ENCODE results near the gene HK3.
A peak's percentile ranks its signal among the peaks of the same experiment; 100 is the strongest.

The HK3 gene

GRCh38 chr5:176863765-176864098, 35.4 kb downstream of the HK3 start:
- Histone ChIP-seq H3K27ac (ENCODE audit: low read length) (no peak overlapping the region), H2AFZ (ENCODE audit: low read depth, low read length) (no peak overlapping the region), H3K27me3 (ENCODE audit: low read depth, low read length) (peaks cover 28% of the 10 kb centered on the region), H3K4me3 (ENCODE audit: low read length) (no peak overlapping the region), H3K36me3 (replicated peaks; ENCODE audit: low read depth, low read length) (no peaks in the 10 kb centered on the region), H3K4me2 (ENCODE audit: low read length) (no peak overlapping the region), H3K4me1 (ENCODE audit: low read length) (peaks cover 11% of the 10 kb centered on the region), H4K20me1 (ENCODE audit: insufficient read depth, low read length) (no peaks in the 10 kb centered on the region), H3K9ac (ENCODE audit: low read length) (no peak overlapping the region), H3K79me2 (ENCODE audit: low read length) (no peaks in the 10 kb centered on the region), H3K9me3 (ENCODE audit: insufficient read depth, low read length) (no peaks in the 10 kb centered on the region)
- TF ChIP-seq CTCF (IDR thresholded peaks at IDR 0.05; ENCODE audit: low read depth, low read length) (no peak), EZH2phosphoT487 (IDR thresholded peaks at IDR 0.05; ENCODE audit: low read depth) (no peak)

GRCh38 chr5:176863041-176863764, 35.9 kb downstream of the HK3 start:
- Histone ChIP-seq H3K4me3 (ENCODE audit: low read length) (peak overlapping the region; percentile 70), H3K4me2 (ENCODE audit: low read length) (peak overlapping the region; percentile 72), H3K27ac (ENCODE audit: low read length) (no peak overlapping the region), H3K9ac (ENCODE audit: low read length) (no peak overlapping the region), H2AFZ (ENCODE audit: low read depth, low read length) (peak overlapping the region; percentile 61), H3K36me3 (replicated peaks; ENCODE audit: low read depth, low read length) (no peaks in the 10 kb centered on the region), H4K20me1 (ENCODE audit: insufficient read depth, low read length) (no peaks in the 10 kb centered on the region), H3K9me3 (ENCODE audit: insufficient read depth, low read length) (no peaks in the 10 kb centered on the region), H3K4me1 (ENCODE audit: low read length) (peaks cover 11% of the 10 kb centered on the region), H3K79me2 (ENCODE audit: low read length) (no peaks in the 10 kb centered on the region), H3K27me3 (ENCODE audit: low read depth, low read length) (peaks cover 29% of the 10 kb centered on the region)
- TF ChIP-seq CTCF (IDR thresholded peaks at IDR 0.05; ENCODE audit: low read depth, low read length) (no peak), EZH2phosphoT487 (IDR thresholded peaks at IDR 0.05; ENCODE audit: low read depth) (no peak)

GRCh38 chr5:176862330-176862995, 36.7 kb downstream of the HK3 start:
- H3K27ac ChIP-seq (ENCODE audit: low read length), result no peak overlapping the region
- no peaks in the 10 kb centered on the region for H3K9me3 ChIP-seq (ENCODE audit: insufficient read depth, low read length)
- H2AFZ ChIP-seq (ENCODE audit: low read depth, low read length), result peak overlapping the region; percentile 61
- peak overlapping the region; percentile 70 for H3K4me3 ChIP-seq (ENCODE audit: low read length)
- H4K20me1 ChIP-seq (ENCODE audit: insufficient read depth, low read length), result no peaks in the 10 kb centered on the region
- TF ChIP-seq EZH2phosphoT487 (IDR thresholded peaks at IDR 0.05; ENCODE audit: low read depth), result no peak
- no peak for TF ChIP-seq CTCF (IDR thresholded peaks at IDR 0.05; ENCODE audit: low read depth, low read length)
- H3K4me2 ChIP-seq (ENCODE audit: low read length), result peak overlapping the region; percentile 72
- H3K4me1 ChIP-seq (ENCODE audit: low read length), result peaks cover 11% of the 10 kb centered on the region
- no peaks in the 10 kb centered on the region for H3K79me2 ChIP-seq (ENCODE audit: low read length)
- H3K9ac ChIP-seq (ENCODE audit: low read length), result no peak overlapping the region
- H3K27me3 ChIP-seq (ENCODE audit: low read depth, low read length), result peaks cover 37% of the 10 kb centered on the region
- no peaks in the 10 kb centered on the region for H3K36me3 ChIP-seq (replicated peaks; ENCODE audit: low read depth, low read length)

- Histone ChIP-seq H3K36me3 (replicated peaks; ENCODE audit: low read depth, low read length) (no peaks in the 10 kb centered on the region), H3K9ac (ENCODE audit: low read length) (no peak overlapping the region), H4K20me1 (ENCODE audit: insufficient read depth, low read length) (no peaks in the 10 kb centered on the region), H3K27ac (ENCODE audit: low read length) (no peak overlapping the region), H3K4me1 (ENCODE audit: low read length) (peaks cover 11% of the 10 kb centered on the region), H3K79me2 (ENCODE audit: low read length) (no peaks in the 10 kb centered on the region), H2AFZ (ENCODE audit: low read depth, low read length) (no peak overlapping the region), H3K27me3 (ENCODE audit: low read depth, low read length) (peaks cover 38% of the 10 kb centered on the region), H3K9me3 (ENCODE audit: insufficient read depth, low read length) (no peaks in the 10 kb centered on the region), H3K4me3 (ENCODE audit: low read length) (no peak overlapping the region), H3K4me2 (ENCODE audit: low read length) (no peak overlapping the region)
- TF ChIP-seq CTCF (IDR thresholded peaks at IDR 0.05; ENCODE audit: low read depth, low read length) (no peak), EZH2phosphoT487 (IDR thresholded peaks at IDR 0.05; ENCODE audit: low read depth) (no peak)
Measured at GRCh38 chr5:176861276-176861675, 37.9 kb downstream of the HK3 start.

All from OCI-LY3 (cell line).